Activated CD8-positive, alpha-beta memory T cell treated with anti-CD3 and anti-CD28 coated beads, Interleukin-2, amount 50 U/mL, for 24 hours (primary cell): ENCODE results near the gene CPEB1.

Experiments
- DNase-seq: peaks from one replicate; pipeline ENCODE4 v3.0.0-alpha.2; 2020; ENCODE audit errors: extremely low read depth

CPEB1 gene

GRCh38 chr15:82595203-82595602 is 52.0 kb downstream of the CPEB1 start:
- no peak for DNase-seq

GRCh38 chr15:82587805-82588204 is 59.4 kb downstream of the CPEB1 start:
- DNase-seq, result no peak

- no peak for DNase-seq
Measured at GRCh38 chr15:82585072-82585471, 62.1 kb downstream of the CPEB1 start.

- DNase-seq, result no peak
Measured at GRCh38 chr15:82580713-82581112, 66.5 kb downstream of the CPEB1 start.

DNA sequence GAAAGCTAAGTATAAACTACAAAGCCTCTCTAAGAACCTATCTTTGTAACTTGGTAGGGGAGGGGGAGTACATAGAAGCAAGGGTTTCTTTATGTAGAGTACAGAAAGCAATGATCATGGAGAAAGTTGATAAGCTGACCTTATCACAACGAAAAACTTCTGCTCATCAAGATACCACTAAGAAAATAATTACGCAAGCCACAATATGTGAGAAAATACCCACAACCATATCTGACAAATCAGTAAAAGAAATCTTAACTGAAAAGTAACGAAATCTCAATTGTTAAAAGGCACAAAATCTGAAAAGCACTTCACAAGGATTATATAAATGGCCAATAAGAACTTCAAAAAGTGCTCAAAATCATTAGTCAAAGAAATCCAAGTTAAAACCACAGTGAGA is 71.8 kb downstream of the CPEB1 start:
- DNase-seq, result no peak

DNA sequence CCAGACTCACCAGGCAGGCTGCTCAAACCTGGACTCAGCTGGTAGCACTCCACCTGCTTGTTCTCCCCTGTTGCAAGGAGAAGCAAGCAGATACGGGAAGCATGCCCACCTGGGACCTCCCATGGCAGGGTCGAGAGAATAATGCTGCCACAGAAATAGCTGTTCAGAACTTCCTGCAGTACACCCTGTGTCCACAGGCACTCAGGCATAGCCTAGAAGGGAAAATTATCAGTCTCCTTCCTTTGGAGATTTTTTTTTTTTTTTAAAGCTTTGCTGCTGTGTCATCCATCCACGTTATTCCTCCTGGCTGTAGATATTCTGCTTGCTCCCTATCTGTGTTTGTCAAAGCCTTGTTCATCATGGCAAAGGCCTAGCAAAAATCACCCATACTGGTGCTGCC is 74.2 kb downstream of the CPEB1 start:
- DNase-seq, result no peak

DNA sequence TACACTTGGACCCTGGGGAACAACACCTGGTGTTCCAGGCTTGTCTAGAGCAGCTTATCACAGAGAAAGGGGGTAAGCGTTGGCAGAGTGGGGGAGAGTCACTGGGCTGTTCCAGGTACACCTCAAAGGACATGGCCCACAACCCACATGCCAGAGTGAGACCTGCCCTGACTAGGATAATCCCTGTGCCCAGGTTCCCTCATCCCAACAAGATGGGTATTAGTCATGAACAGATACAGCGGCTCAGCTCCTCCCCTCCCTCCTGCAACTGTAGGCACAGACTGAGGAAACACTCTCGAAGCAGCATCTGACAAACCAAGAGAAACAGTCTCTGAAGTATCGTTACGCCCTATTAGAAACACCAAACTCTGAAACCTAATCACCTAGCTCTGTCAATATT is 74.9 kb downstream of the CPEB1 start:
- no peak for DNase-seq

DNA sequence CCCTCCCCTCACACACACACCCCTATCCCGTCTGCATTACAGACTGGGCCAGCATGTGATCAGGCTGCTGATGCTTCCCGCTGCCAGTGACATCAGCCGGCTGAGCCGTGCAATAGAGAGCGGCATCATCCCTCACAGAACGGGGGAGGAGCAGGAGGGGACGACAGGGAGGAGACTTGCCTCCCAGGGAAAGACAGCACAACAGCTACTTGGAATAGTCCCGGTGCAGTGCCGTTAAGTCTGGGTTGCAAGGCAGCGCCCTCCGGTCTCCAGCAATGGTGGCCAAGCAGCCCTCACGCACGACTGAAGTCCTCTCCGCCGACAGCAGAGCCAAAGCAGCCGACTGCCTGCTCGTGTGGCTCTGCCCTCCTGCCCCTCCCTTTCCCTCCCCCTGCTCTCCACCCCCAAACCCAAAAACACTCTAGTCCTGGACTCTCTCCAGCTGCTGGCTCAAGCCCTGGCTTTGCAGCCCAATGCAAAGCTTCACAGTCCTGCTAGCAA is 75.4 kb downstream of the CPEB1 start:
- no peak for DNase-seq

DNA sequence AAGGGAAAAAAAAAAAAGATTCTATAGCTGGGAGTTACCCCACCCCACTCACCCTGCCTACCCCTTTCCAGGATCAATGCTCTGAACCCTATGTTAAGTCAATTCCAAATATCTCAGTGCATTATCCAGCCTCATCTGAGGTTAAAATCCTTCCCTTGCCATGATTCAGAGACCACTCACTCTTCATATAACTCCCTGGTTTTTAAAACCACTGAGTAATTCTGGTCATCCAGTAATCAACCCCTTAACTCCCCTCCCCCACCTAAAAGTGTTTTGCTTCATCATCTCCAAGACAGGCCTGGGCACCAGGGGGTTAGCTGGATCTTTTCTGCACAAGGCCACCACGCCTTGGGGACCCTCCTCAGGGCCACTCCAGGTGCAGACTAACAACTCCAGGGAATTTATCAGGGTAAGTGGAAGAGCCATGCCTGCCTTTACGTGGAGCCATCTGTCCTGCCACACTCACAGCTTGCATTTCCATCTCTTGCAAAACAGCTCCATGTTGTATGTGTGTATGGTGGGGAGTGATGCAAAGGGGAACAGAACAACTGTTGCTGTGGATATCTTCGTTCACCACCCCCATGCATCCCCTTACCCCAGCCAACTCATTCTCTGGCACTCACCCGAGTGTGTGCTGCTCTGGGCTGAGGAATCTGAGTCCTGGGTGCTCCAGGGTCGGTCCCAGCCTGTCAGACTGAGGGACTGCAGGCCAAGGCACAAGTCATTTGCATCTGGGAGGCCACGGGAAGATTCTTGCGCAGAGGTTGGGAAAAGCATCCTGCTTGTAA is 76.2 kb downstream of the CPEB1 start:
- DNase-seq, result no peak

DNA sequence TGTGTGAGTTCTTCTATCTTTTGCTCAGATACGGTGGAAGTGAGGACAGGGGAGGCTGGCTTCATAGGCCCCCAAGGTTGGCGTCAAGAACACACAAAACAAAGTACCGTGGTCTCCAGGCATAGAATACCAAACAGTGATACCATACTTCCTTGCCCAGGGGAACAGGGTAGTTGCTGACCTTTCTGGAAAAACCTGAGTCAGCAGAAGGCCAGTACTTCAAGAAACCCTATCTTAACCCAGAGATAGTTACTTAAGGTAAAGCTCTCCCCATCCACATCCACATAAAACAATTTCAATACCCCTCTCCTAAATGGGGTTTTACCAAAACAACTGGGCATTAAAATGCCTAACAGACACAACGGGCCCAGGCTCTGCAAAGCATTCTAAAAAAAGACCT is 77.3 kb downstream of the CPEB1 start:
- no peak for DNase-seq

DNA sequence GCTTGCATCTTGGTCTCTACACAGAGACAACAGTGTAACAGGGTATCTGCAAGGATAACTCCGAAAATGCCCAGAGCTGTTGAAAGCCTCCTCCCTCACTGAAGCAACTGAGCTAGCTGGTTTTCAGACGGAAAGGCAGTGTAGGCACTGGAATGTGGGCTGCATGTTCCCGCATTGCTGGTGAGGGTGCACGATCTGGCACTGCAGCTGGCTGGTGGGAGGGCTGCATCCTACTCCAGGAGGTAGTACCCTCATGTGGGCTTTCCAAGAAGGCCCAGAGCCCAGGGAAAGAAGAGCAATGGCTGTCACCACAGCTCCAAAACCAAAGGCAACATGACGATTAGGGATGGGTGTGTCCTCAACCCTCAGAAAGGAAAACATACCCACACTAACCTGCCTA is 78.2 kb downstream of the CPEB1 start:
- DNase-seq, result no peak

DNA sequence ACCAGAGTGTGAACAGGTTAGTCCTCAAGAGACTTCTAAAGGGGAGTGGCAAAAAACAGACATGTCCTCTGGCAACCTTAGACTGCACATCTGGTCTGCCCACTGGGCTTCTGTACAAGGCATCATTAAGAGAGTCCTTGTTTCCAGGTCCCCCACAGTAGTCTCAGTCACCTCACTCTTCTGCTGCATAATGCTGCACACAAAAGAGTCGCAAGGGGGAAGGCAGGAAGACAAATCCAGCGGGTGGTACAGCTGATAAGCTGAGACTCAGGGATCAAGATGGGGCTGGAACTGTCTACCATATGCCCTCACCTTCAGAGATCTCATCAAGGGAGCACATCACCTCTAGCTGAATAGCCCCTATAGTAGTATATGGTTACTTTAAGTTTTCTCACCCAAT is 79.5 kb downstream of the CPEB1 start:
- no peak for DNase-seq

GRCh38 chr15:82566690-82567089 is 80.5 kb downstream of the CPEB1 start:
- no peak for DNase-seq

- DNase-seq, result no peak
Measured at GRCh38 chr15:82558502-82558901, 88.7 kb downstream of the CPEB1 start.

GRCh38 chr15:82556315-82557035 is 90.7 kb downstream of the CPEB1 start:
- DNase-seq, result no peak

DNA sequence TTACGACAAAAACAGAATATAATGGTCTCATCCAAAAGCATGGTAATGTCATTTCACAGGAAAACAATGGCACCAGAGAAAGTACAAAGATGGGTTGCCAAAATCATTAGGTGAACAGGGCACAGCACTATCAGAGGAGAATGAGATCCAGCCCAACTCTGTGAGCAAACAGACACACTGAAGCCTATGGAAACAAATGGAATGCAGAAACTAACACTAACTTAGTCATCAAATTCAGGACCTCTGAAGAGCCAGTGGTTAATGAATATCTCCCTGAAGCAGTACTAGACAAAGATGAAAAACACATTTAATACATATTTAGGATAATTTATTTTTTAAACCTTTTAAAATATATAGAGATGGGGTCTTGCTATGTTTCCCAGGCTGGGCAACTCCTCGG is 92.3 kb downstream of the CPEB1 start:
- DNase-seq, result no peak

GRCh38 chr15:82554351-82554750 is 92.8 kb downstream of the CPEB1 start:
- no peak for DNase-seq

DNA sequence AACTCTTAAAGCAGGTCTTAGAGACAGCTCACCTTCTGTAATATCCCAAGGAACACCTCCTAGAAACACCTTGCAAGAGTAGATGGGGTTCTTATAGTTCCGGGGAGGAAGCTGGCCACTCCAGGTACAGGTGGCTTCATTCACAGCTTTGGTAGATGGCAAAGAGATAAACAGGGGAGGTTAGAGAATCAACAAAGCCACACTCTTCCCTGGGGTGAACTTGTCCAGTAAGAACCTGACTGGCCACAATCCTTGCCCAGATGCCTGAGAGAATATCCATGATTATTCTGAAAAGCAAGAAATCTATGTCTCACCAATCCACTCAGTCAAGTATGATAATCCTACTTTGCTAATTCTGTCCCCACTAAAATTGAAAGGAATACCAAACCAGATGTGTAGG is 93.3 kb downstream of the CPEB1 start:
- no peak for DNase-seq

- no peak for DNase-seq
Measured at GRCh38 chr15:82552861-82553260, 94.3 kb downstream of the CPEB1 start.

DNA sequence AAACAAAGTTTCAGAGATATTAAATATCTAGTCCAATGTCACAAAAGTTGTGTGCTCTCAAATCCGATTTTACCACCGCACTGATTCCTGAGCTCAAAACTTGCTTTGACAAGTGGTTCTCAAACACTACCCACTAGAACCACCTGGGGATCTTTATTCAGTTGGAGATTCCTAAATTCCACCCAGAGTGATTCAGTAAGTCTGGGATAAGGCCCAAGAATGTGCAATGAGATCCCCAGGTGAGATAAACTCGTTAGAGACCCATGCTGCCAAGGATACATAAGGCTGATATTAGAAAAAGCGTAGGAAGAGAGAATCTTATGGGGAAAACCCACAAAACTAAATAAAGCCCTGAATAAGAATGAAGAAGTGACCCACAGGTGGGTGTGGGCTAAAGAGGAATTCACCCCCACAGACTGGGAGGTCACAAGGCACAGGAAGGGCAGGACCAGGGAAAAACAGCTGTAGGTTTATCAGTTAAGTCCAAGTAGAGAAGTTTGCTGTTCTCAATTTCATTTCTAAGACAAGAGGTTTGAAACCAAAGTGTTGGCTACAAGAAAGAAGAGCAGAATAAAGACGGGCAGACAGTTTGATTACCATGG is 95.4 kb downstream of the CPEB1 start:
- DNase-seq, result no peak

DNA sequence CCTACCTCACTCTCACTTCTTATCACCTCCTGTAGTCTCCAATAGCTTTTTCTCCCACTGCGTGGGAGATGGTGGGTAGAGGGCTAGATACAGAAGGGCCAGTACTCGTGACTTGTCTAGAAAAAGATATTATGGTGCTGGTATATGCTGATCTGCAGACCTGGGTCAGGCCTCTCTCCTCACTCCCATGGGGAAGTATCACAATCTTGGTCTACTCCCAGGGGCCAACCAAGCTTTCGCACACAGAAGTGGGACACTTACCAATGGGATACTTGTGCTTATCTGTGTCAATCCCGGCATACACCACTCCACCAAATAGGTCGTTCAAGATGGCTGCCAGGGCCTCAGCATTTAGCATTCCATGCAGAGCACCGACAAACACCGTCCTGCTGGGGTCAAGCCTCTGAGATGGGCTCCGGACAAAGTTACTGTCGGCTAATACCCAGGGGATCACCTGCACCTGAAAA is 97.9 kb downstream of the CPEB1 start:
- DNase-seq, result no peak

DNA sequence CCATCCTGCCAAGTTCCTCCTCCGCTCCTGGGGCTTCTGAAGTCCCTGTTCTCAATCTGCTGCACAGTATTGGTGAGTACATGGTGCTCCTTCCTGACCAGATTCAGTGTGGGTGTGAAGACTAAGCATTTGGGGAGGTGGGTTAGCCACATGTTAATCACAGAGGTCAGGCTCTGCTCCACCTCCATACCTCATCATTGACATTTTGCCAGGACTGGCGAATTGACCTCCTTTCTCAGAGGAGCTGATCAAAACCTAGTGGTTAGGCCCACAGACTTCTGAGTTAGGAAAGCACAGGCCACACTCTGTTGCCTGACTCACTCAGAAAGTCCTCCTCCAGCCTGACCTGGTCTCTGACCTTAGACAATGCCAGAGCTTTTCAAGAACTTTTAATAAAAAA is 98.5 kb downstream of the CPEB1 start:
- no peak for DNase-seq

- no peak for DNase-seq
Measured at GRCh38 chr15:82545478-82545877, 101.7 kb downstream of the CPEB1 start.
